ENCODE measurements around the gene GAREM1. TPM values are rescaled to one million over a fixed set of nuclear protein-coding genes. Genes with fewer than 3 reads are reported as not detected.
"Not testable (repeated sequence)": the region's sequence is repeated elsewhere in the genome, so short reads cannot be mapped to it uniquely, and the experiment has no call there.

The GAREM1 gene
- total RNA-seq = not detected

DNA sequence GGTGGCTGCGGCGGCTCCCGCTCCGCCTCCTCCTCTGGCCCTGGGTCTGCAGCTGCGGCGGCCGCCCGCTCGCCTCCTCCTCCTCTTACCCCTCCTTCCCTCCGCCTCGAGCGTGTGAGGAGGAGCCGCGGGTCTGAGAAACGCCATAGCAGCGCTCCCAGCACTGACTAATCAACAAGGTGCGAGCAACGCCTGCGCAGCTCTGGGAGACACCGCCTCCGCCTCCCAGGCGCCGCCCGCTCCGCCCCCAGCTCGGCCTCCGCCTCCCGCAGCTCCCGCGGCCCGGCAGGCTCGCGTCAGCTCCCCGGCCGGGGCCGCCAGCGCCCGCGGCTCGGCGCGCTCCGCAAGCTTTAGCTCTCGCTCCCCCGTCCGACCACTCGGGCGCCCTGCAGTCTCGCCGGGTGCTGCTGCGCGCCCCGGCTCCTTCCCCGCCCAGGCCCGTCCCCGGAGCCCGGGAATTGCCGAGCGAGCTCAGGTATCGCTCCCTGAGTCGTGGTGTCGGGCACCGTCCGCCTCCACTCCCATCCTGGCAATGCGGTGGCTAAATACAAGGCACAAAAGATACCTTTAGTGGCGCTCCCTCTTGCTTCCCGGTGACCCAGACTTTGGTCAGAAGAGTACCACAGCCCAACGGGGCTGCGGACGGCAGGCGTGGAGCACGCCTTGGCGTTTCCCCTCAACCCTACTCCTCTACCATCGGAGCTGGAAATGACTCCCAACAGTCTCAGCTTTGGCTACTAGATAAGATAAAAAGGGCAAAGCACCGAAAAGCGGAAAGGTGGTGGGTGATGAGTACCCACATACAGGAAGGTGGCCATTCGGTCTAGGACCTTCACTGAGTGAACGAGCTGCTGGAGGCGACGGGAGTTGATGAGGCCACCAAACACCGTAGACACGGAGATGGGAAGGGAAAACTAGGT, at the start of gene GAREM1:
Gene GAREM1 (minus strand): TSS at position 169 of the 920 bp plus-strand sequence. CDS start 454 bp downstream, outside the sequence.
- peak; percentile 89 for DNase-seq (ENCODE audit: low spot score)
- H3K4me3 Mint-ChIP-seq = peak within 1 kb of the TSS; percentile 78
- H3K4me1 Mint-ChIP-seq (ENCODE audit: low read depth in 2 of 2) = peaks cover 25 to 31% of the 10 kb centered on the region in 2 donors
- ATAC-seq = peak; percentile 98
- H3K27ac Mint-ChIP-seq = no peak within 1 kb of the TSS
- H3K27me3 Mint-ChIP-seq = peaks cover 32 to 47% of the 10 kb centered on the region in 2 donors
- peaks cover 5% of the 10 kb centered on the region for H3K36me3 Mint-ChIP-seq
- no peaks in the 10 kb centered on the region for H3K9me3 Mint-ChIP-seq

DNA sequence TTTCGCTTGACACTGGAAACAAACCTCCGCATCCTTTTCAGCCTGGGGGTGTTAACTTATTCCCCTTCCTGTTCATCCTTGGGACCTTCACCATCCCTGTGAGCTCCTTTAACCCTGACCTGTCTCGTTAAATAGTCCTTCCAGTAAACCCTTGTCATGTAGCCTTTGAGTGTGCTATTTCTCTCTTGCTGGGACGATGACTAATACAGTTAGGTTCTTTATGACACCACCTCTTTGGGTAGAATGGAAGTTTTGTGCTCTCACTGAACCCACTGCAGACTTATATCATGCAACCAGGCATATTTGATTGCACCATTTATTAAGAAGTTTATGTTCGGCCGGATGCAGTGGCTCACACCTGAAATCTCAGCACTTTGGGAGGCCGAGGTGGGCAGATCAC, 40.5 kb upstream of the GAREM1 start:
- Mint-ChIP-seq H3K36me3 (no peaks in the 10 kb centered on the region), H3K4me3 (no peak overlapping the region), H3K27me3 (peaks cover 14 to 16% of the 10 kb centered on the region in 2 donors), H3K27ac (no peak overlapping the region), H3K4me1 (ENCODE audit: low read depth in 2 of 2) (no peaks in the 10 kb centered on the region), H3K9me3 (peaks cover 5% of the 10 kb centered on the region)
- ATAC-seq (peak in 1 of 2 donors; percentile 33), DNase-seq (ENCODE audit: low spot score) (no peak)

DNA sequence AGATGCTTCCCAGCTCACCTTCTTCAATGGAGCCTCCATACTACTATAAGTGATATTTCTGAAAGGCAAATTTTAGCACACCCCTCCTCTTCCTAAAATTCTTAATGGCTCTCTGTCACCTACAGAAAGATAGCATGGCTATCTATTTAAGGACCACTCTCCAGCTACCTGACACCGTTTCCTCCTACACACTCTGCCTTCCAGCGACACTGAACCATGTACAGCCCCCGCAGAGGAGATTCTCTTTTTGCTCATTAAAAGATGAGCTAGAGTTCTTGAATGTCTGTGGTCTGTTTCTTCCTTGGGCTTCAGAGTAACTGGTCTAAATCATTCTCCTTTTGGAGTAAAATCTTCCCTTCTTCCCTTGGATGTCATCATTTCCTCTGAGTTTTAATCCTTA, 38.4 kb upstream of the GAREM1 start:
- H3K4me1 Mint-ChIP-seq (ENCODE audit: low read depth in 2 of 2) = no peaks in the 10 kb centered on the region
- DNase-seq (ENCODE audit: low spot score) = no peak
- no peak overlapping the region for H3K27ac Mint-ChIP-seq
- peaks cover 7 to 14% of the 10 kb centered on the region in 2 donors for H3K27me3 Mint-ChIP-seq
- H3K36me3 Mint-ChIP-seq = no peaks in the 10 kb centered on the region
- no peak for ATAC-seq
- peaks cover 5% of the 10 kb centered on the region for H3K9me3 Mint-ChIP-seq
- no peak overlapping the region for H3K4me3 Mint-ChIP-seq

DNA sequence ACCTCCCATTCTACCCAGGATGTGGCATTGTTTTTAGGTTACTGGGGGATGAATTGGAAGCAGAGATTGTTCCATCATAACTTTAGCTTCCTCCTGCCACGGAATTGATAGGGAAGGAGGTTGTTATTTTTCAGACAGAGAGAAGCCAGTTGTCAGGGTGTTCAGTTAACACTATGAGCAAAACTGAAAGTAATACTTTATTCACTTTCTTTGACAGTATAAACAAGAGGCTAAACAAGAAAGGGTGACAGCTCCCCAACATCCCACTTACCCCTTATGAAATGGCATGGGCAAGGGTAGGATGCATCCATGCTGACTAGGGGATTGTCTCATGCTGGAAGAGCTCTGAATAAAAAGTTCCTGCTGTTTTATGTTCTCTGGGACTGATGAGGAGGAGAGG, 36.4 kb upstream of the GAREM1 start:
- Mint-ChIP-seq H3K4me3 (no peak overlapping the region), H3K36me3 (no peaks in the 10 kb centered on the region), H3K27me3 (peaks cover 7 to 10% of the 10 kb centered on the region in 2 donors), H3K27ac (no peak overlapping the region), H3K9me3 (peaks cover 5% of the 10 kb centered on the region), H3K4me1 (ENCODE audit: low read depth in 2 of 2) (no peaks in the 10 kb centered on the region)
- DNase-seq (ENCODE audit: low spot score) (no peak), ATAC-seq (no peak)

DNA sequence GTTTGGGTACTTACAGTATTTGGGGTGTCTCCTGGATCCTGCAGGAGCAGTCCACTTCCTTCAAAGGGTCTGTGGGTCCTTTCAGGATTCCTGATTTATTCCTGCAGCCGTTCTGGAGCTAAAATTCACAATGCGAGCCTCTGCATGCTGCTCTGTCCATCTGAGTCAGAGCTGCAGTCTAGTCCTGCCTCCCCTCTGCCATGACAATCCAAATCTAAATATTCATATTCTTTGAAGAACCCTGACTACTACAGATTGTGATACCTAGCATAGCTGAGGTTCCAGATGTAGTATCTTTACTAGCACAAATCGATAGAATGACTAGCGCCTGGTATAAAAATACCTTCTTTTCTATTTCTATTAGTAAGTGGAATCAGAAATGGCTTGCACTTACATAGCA, 31.3 kb upstream of the GAREM1 start:
- DNase-seq (ENCODE audit: low spot score) (no peak), ATAC-seq (no peak)
- no peaks in the 10 kb centered on the region for H3K4me1 Mint-ChIP-seq (ENCODE audit: low read depth in 2 of 2)
- peaks cover 0 to 12% of the 10 kb centered on the region in 2 donors for H3K27me3 Mint-ChIP-seq
- H3K36me3 Mint-ChIP-seq = no peaks in the 10 kb centered on the region
- no peaks in the 10 kb centered on the region for H3K9me3 Mint-ChIP-seq
- H3K27ac Mint-ChIP-seq = no peak overlapping the region
- H3K4me3 Mint-ChIP-seq = no peak overlapping the region

DNA sequence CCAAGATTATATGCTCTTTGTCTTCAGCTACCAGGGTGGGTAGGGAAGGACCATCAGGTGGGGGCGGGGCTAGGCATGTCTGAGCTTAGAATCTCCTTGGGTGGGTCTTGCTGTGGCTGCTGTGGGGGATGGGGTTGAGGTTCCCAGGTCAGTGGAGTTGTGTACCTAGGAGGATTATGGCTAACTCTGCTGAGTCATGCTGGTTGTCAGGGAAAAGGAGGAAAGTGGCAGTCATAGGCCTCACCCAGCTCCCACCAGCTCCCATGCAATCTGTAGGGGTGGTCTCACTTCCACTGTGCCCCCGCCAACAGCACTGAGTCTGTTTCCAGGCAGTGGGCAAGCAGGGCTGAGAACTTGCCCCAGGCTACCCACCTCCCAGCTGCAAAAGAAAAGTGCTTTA, 30.6 kb upstream of the GAREM1 start:
- H3K27ac Mint-ChIP-seq = not testable (repeated sequence)

DNA sequence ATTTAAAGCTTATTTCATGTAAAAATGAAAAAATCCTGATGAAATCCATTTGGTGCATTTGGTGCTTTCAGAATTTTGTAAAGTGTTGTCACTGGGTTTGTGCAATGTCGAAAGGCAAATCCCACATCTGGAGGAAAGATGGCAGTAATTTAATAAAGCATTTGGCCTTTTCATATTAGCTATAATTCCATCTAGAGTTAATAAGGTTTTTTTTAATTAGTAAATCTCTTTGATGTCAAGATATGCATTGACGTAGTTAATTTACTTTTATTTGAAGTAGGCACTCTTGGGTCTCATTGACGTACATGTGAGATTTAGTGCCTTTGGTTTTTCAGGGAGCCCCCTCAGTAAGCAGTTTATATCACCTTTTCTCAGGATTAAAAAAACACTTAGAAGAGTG, 12.3 kb upstream of the GAREM1 start:
- Mint-ChIP-seq H3K27ac (no peak overlapping the region), H3K4me1 (ENCODE audit: low read depth in 2 of 2) (no peaks in the 10 kb centered on the region), H3K4me3 (no peak overlapping the region), H3K27me3 (peaks cover 11 to 16% of the 10 kb centered on the region in 2 donors), H3K9me3 (no peaks in the 10 kb centered on the region), H3K36me3 (no peaks in the 10 kb centered on the region)
- DNase-seq (ENCODE audit: low spot score) (no peak), ATAC-seq (no peak)

More for the DNA sequence above, 30.6 kb upstream of the GAREM1 start:
- not testable (repeated sequence) for H3K4me1 Mint-ChIP-seq (ENCODE audit: low read depth in 2 of 2); H3K36me3 Mint-ChIP-seq; ATAC-seq; DNase-seq (ENCODE audit: low spot score); H3K9me3 Mint-ChIP-seq; H3K4me3 Mint-ChIP-seq
- H3K27me3 Mint-ChIP-seq = peaks cover 0 to 12% of the 10 kb centered on the region in 2 donors

DNA sequence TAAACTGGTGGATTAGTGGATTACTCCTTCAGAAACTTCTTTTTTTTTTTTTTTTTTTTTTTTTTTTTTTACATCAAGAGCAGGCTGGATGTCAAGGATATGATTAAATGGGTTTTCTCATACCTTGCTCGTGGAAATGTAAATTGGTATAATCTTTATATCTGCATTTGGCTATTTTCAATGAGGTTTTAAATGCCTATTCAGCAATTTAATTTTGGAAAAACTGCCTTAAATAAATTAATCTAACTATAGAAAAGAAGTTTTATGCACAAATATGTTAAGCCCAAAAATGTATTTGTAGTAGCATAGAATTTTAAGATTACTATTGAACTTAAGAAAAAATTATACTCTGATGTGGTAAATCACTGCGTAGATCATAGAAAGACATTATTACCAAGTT, 11.4 kb upstream of the GAREM1 start:
- no peaks in the 10 kb centered on the region for H3K4me1 Mint-ChIP-seq (ENCODE audit: low read depth in 2 of 2)
- no peak overlapping the region for H3K27ac Mint-ChIP-seq
- DNase-seq (ENCODE audit: low spot score) (no peak), ATAC-seq (no peak)
- no peaks in the 10 kb centered on the region for H3K9me3 Mint-ChIP-seq
- no peaks in the 10 kb centered on the region for H3K36me3 Mint-ChIP-seq
- H3K27me3 Mint-ChIP-seq = peaks cover 12 to 16% of the 10 kb centered on the region in 2 donors
- H3K4me3 Mint-ChIP-seq = no peak overlapping the region

DNA sequence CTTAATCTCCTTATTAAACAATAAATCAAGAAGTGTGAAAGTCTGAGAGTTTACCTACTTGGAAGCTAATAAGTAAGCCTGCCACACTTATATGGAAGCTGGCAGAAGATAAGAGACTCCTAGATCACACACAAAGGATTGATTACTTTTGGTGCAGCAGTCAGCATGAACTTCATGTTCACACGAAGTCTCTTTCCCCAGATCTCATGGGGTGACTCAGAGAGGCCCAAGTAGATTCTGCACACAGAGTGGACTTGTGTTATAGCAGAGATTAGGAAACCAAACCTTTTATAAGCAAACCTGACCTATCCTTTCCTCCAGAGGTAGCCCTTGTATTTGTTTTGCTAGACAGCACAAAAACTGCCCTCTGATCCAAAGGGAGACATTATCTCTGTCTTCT, 9.9 kb upstream of the GAREM1 start:
- ATAC-seq = no peak
- Mint-ChIP-seq H3K9me3 (no peaks in the 10 kb centered on the region), H3K4me1 (ENCODE audit: low read depth in 2 of 2) (no peaks in the 10 kb centered on the region), H3K36me3 (no peaks in the 10 kb centered on the region), H3K27ac (no peak overlapping the region), H3K27me3 (peaks cover 21 to 22% of the 10 kb centered on the region in 2 donors), H3K4me3 (no peak overlapping the region)
- no peak for DNase-seq (ENCODE audit: low spot score)

DNA sequence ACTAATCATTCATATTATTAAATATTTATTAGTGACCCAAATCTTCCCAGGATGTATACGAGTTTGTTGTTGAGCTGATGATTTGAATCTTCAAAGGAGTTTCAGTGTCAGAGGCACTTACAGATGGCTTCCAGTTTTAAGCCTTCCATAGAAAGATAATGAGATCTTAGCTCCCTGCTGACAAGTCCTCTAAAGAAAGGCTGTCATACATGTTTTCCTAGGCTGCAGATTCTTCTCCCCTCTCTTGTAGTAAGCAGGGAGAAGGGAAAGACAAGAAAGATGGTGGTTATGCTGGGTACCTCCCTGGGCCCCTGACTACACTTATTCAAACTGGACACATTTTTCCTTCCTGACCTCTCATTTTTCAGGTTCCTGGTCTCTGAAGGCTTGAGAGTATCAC, 8.1 kb upstream of the GAREM1 start:
- H3K36me3 Mint-ChIP-seq = no peaks in the 10 kb centered on the region
- H3K27me3 Mint-ChIP-seq = peaks cover 21 to 25% of the 10 kb centered on the region in 2 donors
- H3K4me1 Mint-ChIP-seq (ENCODE audit: low read depth in 2 of 2) = no peaks in the 10 kb centered on the region
- ATAC-seq = no peak
- H3K27ac Mint-ChIP-seq = no peak overlapping the region
- H3K9me3 Mint-ChIP-seq = no peaks in the 10 kb centered on the region
- no peak overlapping the region for H3K4me3 Mint-ChIP-seq
- no peak for DNase-seq (ENCODE audit: low spot score)

DNA sequence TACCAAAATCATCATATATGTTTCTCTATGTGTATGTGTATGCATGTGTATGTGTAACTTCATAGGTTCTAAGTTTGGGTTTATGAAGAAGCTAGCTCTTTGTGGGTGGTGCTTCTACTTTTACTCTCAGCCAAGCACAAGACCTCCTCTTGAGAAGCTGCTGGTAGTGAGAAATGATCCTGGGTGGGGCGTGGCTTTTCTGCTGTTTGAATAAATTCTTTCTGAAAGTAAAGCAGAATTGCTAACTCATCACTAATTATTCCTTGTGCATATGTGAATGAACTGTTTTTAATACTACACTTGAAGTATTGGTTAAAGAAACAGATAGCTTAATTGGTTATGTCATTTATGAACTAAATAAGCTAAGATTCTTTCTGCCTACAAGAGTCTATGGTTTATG, 7.6 kb upstream of the GAREM1 start:
- no peaks in the 10 kb centered on the region for H3K4me1 Mint-ChIP-seq (ENCODE audit: low read depth in 2 of 2)
- H3K4me3 Mint-ChIP-seq = no peak overlapping the region
- H3K27me3 Mint-ChIP-seq = peaks cover 18 to 21% of the 10 kb centered on the region in 2 donors
- no peaks in the 10 kb centered on the region for H3K36me3 Mint-ChIP-seq
- DNase-seq (ENCODE audit: low spot score) = no peak
- H3K27ac Mint-ChIP-seq = no peak overlapping the region
- H3K9me3 Mint-ChIP-seq = no peaks in the 10 kb centered on the region
- no peak for ATAC-seq

DNA sequence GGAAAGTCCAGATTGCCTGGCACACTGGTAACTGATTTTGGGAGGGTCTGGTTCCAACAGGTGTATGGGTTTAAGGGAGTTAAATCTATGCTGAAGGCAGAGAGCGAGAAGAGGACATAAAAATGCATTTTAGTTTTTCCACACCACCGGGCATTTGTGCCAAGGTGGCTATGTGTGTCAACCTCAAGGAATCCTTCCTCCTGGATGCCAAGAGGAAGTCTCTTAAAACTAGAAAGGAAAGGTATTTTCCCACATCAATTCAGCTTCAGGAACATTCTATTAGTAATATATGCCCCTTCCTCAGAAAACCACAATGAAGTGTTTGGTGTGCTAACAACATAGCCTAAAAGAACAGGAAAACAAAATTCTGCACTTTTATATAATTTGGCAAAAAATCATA, 5.4 kb upstream of the GAREM1 start:
- no peaks in the 10 kb centered on the region for H3K36me3 Mint-ChIP-seq
- ATAC-seq (no peak), DNase-seq (ENCODE audit: low spot score) (no peak)
- H3K4me1 Mint-ChIP-seq (ENCODE audit: low read depth in 2 of 2) = peaks cover 6 to 9% of the 10 kb centered on the region in 2 donors
- H3K27me3 Mint-ChIP-seq = peaks cover 23 to 26% of the 10 kb centered on the region in 2 donors
- H3K9me3 Mint-ChIP-seq = no peaks in the 10 kb centered on the region
- H3K4me3 Mint-ChIP-seq = no peak overlapping the region
- no peak overlapping the region for H3K27ac Mint-ChIP-seq

DNA sequence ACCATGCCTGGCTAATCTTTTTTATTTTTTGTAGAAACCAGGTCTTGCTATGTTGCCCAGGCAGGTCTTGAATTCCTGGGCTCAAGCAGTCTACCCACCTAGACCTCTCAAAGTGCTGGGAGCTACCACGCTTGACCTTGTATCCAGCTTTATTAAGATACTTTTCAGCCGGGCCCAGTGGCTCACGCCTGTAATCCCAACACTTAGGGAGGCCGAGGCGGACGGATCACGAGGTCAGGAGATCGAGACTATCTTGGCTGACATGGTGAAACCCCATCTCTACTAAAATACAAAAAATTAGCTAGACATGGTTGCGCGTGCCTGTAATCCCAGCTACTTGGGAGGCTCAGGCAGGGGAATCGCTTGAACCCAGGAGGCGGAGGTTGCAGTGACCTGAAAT, 4.4 kb upstream of the GAREM1 start:
- peaks cover 10% of the 10 kb centered on the region in 2 donors for H3K4me1 Mint-ChIP-seq (ENCODE audit: low read depth in 2 of 2)
- not testable (repeated sequence) for DNase-seq (ENCODE audit: low spot score); H3K9me3 Mint-ChIP-seq; H3K27ac Mint-ChIP-seq; H3K4me3 Mint-ChIP-seq; ATAC-seq; H3K36me3 Mint-ChIP-seq
- H3K27me3 Mint-ChIP-seq = peaks cover 23% of the 10 kb centered on the region in 2 donors

DNA sequence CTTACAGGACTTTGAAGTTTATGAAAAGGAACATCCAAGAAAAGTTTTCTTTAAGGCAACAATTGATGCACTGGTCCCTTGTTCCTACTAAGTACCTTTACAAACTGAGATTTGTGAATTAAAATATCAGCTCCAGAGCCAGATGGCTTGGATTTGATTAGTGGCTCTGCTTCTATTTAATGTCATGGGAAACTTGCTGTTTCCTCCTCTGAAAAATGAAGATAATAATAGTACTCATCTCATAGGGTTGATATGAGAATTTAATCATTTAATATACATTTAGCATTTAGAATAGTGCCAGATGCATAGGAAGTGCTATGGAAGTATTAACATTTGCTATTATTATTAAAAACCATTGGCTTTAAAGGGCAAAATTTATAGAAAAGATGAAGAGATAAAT, 2.6 kb upstream of the GAREM1 start:
- Mint-ChIP-seq H3K36me3 (peaks cover 5% of the 10 kb centered on the region), H3K4me1 (ENCODE audit: low read depth in 2 of 2) (peaks cover 22 to 26% of the 10 kb centered on the region in 2 donors), H3K9me3 (no peaks in the 10 kb centered on the region), H3K27me3 (peaks cover 29 to 33% of the 10 kb centered on the region in 2 donors), H3K27ac (no peak overlapping the region), H3K4me3 (no peak overlapping the region)
- no peak for DNase-seq (ENCODE audit: low spot score)
- ATAC-seq = no peak

All from natural killer cell treated with Interleukin-12 subunit alpha and Interleukin-12 subunit beta and Interleukin-15 and Interleukin-18, amount 100 ng/mL, for 72 hours (primary cell).